ENCODE measurements around the gene FABP1.

FABP1 gene

DNA sequence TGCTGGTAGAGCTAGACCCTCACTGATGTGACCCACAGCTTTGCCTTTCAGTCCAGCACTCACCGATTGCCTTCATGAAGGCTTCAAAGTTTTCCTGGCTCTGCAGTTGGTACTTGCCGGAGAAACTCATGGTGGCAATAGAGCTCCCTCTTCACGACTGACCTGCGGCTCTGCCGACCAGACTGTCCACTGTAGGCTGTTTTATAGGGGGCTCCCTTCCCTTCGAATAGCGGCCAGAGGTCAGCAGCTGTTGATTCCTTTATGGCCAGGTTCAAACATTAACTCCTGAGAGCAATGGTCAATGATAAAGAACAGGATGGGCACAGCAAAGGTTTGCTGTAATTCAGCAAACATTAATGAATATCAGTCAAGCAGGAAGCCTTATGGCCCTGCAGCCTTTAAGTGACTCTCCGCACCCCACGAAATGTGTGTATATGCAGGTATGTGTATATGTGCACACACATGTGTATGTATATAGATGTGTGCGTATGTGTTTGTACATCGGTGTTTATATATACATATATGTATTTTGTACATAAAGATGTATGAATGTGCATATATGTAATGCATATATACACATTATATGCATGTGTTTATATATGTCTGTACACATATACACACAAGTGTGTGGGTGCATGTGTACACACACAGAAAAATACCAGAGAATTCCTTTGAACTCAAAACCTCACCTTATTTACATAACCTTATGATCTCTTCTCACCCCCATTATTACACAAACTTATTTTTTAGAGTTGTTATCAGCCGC, at the start of gene FABP1:
Gene FABP1 (minus strand): TSS at position 175 of the 766 bp plus-strand sequence. CDS start 45 bp downstream, at position 130.
- no peak for DNase-seq

DNA sequence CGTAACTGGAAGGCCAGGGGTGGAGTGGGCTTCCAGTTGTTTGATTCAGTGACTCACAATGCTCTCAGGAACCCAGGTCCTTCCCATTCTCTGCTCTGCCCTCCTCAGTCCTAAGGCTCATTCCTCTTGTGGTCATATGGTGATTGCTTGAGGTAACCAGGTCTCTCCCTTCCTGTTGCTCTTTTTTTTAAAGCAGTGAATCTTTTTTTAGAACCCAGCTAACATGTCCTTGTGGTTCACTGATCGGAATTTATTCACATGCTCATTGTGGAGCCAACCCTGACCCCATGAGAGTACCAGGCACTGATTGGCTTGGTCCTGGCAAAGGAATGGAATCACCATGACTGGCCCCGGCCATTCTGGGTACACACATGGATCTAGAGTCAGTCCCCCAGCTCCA, 49.7 kb upstream of the FABP1 start:
- DNase-seq, result no peak

DNA sequence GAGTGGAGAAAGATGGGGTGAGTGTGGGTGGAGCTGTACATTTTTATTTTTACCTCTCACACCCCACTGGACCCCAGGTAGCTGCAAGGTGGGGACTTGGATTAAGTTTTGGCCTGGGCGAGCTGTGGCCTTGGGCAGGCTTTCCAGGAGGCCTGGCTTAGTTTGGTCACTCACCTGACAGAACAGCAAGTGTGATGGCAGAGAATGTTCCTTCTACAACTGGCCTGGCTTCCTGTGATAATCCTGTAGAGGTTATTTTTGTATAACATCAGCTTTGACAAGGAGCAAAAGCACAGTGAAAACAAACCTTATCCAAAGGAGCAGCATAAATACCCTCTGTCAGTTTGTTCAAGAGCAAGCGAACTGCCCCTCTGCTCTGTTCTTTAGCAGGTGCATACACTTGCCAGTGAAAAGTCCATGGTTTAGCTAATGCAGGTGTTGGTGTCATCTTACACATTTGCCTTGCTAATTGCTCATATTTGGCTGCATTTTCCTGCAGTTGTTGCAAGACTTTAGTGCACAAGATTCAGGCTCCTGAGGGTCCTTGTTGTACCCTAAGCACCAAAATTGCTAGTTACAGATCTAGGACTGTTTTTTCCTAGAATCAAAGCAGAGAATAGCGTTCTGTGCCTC, 48.6 kb upstream of the FABP1 start:
- DNase-seq, result no peak

DNA sequence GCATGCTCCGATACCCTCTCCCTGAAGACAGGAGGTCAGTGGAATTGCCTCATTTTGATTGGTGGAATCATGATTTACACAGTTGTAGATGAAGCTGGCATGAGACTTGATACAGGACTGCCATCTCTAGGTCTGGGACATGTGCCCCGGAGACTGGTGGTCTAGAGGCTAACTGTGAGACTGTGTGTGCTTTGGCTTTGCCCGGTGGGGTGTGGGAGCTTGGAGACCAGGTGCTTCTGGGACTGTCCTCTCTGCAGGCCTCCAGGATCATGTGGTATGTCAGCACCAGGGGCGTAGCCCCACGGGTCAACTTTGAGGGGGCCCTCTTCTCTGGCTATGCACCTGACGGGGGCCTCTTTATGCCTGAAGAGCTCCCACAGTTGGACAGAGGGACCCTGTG, 45.0 kb upstream of the FABP1 start:
- DNase-seq, result no peak

DNA sequence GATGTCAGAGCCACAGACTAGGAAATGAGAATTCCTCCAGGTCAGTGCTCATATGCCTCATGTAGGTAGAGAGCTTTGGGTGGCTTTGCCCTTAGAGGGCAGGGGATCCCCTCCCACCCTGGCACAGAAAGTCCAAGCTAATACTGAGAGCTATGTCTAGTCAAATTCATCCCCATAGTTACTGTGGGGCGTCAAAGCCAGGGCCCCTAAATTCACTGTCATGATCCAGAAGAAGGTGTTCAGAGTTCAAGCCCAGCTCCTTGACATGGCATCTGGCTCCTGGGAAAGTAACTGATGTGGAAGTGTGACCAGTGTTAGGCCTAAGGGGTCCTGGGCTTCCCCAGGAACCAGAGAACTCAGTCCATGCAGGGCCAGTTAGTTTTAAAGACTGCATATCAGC, 44.1 kb upstream of the FABP1 start:
- no peak for DNase-seq

DNA sequence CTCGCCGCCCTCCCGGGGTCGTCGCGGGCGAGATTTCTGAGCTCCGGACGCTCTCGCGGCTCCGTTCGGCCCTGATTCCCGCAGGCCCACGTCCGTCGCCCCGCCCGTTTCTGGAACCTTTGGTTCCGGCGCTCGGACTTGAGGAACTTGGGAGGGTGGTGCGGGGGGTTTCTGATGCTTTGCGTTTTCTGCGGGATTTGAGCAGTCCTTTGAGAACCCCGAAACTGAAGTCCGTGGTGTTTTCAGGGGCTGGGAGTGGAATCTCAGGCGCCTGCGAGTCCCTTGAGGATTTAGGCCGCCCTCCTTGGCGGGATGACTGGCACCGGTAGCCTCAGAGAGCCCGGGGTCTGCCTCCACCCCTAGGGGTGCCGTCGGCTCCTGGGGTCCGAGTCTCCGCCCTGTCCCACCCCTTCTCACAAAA, 42.6 kb upstream of the FABP1 start:
- DNase-seq, result no peak

DNA sequence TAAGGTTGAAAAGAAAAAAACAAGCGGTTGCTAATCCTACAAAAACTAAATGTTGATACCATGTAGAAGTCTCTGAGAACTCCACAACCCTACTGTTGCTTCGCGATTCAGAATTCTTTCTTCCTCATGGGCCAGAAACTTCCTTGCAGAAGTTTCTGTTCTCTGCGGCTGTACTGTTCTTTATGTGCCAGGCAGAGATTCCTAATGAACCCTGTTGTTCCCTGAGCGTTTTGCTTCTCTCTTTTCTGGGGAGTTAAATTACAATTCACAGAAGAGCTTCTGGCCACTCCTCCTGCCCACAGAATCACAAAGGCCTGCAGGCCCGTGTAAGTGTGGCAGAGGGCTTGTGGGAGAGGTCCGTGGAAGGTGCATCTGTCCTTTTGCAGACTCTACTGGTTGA, 40.5 kb upstream of the FABP1 start:
- DNase-seq, result no peak

GRCh38 chr2:88167740-88168139, 39.9 kb upstream of the FABP1 start:
- no peak for DNase-seq

- no peak for DNase-seq
These were observed 37.6 kb upstream of the FABP1 start for GRCh38 chr2:88165332-88166003.

GRCh38 chr2:88161446-88162244, 33.8 kb upstream of the FABP1 start:
- DNase-seq, result no peak

- no peak for DNase-seq
These were observed 32.7 kb upstream of the FABP1 start for GRCh38 chr2:88160517-88160916.

- DNase-seq, result no peak
These were observed 32.1 kb upstream of the FABP1 start for GRCh38 chr2:88159955-88160415.

- no peak for DNase-seq
These were observed 31.6 kb upstream of the FABP1 start for GRCh38 chr2:88159481-88159880.

GRCh38 chr2:88148929-88149438, 21.1 kb upstream of the FABP1 start:
- no peak for DNase-seq

DNA sequence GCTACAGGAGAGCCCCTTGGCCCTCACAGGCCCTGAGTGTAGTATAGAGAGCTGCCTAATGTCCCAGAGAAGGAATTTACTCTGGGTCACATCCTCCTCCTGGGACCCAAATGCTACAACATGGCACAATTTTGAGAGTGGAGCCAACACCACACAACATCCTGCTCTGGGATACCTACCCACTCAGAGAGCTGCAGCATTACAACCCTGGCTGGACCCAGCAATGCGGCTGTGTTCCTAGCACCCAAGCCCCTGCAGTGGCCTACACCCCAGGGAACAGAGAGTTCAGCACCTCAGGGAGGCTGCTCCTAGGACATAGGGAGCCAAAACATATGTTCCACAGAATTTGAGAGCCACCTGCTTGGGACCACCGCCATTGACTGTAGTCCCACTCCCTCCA, 19.3 kb upstream of the FABP1 start:
- no peak for DNase-seq

DNA sequence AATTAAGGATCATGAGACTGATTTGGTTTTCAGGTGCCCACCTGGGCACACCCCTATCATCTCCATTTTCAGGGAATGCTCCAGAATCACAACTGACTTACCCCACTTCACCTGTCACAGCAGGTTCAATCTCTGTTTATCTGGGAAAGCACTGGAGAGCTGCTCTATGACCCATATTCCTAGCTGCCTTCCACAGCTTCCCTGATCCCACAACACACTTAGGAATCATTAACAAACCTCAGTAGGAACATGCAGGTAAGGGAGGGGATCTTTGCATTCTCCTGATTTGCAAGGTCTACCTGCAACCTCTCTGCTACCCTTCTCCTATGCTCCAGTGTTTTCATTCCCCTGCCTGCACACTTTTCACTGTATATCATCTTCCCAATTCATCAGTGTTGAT, 18.7 kb upstream of the FABP1 start:
- DNase-seq, result no peak

GRCh38 chr2:88144914-88145497, 17.1 kb upstream of the FABP1 start:
- no peak for DNase-seq

DNA sequence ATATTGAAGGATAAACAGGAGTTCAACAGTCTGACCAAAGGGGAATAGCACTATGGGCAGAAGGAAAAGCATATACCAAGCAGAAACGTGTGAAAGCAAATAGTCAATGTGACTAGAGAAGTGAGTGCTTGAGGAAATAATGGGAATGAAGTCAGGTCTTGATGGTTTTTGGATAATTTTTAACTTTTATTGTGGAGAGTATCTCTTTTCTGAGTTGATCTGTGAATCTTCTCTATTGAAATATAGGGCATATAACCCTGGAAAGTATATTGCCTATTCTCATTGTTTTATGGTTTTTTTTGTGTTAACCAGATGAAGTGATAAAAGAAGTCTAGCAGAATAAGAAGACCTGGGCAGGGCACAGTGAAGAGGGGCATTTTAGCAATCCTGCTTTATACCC, 16.4 kb upstream of the FABP1 start:
- DNase-seq, result no peak

- DNase-seq, result no peak
These were observed 14.1 kb upstream of the FABP1 start for GRCh38 chr2:88141952-88142351.

DNA sequence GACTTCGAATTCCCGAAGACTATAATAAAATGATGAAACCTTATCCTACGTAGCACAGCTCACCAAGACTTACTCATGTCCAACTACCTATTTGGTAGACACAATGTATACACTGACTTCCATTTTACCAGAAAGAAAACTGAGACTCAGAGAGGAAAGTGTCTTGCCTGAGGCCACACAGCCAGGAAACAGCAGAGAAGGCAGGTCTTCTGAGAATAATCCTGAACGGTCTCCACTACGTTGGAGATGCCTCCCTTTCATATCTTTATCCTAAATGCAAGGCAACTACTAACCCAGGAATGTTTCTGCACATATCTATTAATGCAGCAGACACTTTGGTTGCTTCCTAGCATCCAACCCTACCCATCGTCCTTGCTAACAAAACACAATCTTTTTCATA, 11.9 kb upstream of the FABP1 start:
- no peak for DNase-seq

DNA sequence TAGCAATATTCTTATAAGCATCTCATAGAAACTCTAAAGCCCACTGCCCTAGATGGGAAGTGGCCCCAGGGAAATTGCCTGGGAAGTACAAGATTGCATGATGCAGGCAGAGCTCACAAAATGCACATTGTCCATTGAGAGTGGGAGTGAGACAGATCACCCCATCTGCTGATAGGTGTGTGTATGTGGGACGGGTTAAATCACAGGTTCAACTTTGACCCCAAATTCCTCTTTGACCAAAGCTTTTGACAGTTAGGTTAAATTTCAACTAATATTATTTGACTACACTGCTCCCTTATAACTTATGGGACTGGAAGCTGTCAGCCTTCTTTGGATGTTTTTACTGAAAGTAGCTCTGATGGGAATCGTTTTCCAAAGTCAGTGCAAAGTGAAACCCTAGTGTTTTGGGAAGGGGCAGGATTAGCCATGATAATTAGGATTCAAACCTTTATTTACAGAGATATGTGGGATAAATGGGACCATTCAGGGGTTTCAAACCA, 11.4 kb upstream of the FABP1 start:
- DNase-seq, result no peak

- DNase-seq, result no peak
These were observed 10.0 kb upstream of the FABP1 start for GRCh38 chr2:88137833-88138232.

Measured in SIG-M5 (cell line).